ENCODE measurements around the gene CORO6.
"Not testable (repeated sequence)": the region's sequence is repeated elsewhere in the genome, so short reads cannot be mapped to it uniquely, and the experiment has no call there.

The CORO6 gene

GRCh38 chr17:29622337-29623282, at the start of gene CORO6:
TSS of gene CORO6 (minus strand) at chr17:29622912. CDS start at chr17:29621421, 1,491 bp downstream.
- DNase-seq, result no peak

GRCh38 chr17:29671661-29672060, 48.9 kb upstream of the CORO6 start:
- DNase-seq, result no peak

GRCh38 chr17:29669266-29669665, 46.6 kb upstream of the CORO6 start:
- no peak for DNase-seq

- DNase-seq, result no peak
These were observed 45.3 kb upstream of the CORO6 start for GRCh38 chr17:29667969-29668368.

- DNase-seq, result no peak
These were observed 42.7 kb upstream of the CORO6 start for GRCh38 chr17:29665481-29665810.

- DNase-seq, result no peak
These were observed 42.2 kb upstream of the CORO6 start for GRCh38 chr17:29664743-29665480.

- no peak for DNase-seq
These were observed 40.4 kb upstream of the CORO6 start for GRCh38 chr17:29663155-29663554.

- DNase-seq, result no peak
These were observed 38.5 kb upstream of the CORO6 start for GRCh38 chr17:29661213-29661612.

- no peak for DNase-seq
These were observed 36.4 kb upstream of the CORO6 start for GRCh38 chr17:29659155-29659554.

GRCh38 chr17:29655323-29655722, 32.6 kb upstream of the CORO6 start:
- no peak for DNase-seq

GRCh38 chr17:29653995-29654714, 31.4 kb upstream of the CORO6 start:
- DNase-seq, result no peak

GRCh38 chr17:29652976-29653375, 30.3 kb upstream of the CORO6 start:
- DNase-seq, result no peak

- DNase-seq, result not testable (repeated sequence)
These were observed 29.2 kb upstream of the CORO6 start for GRCh38 chr17:29651913-29652312.

GRCh38 chr17:29650396-29650795, 27.7 kb upstream of the CORO6 start:
- DNase-seq, result no peak

- no peak for DNase-seq
These were observed 26.6 kb upstream of the CORO6 start for GRCh38 chr17:29649359-29649758.

GRCh38 chr17:29648005-29648404, 25.3 kb upstream of the CORO6 start:
- no peak for DNase-seq

GRCh38 chr17:29645515-29646051, 22.9 kb upstream of the CORO6 start:
- DNase-seq, result no peak

GRCh38 chr17:29643817-29644160, 21.1 kb upstream of the CORO6 start:
- DNase-seq, result no peak

- no peak for DNase-seq
These were observed 19.5 kb upstream of the CORO6 start for GRCh38 chr17:29642171-29642611.

- DNase-seq, result no peak
These were observed 18.4 kb upstream of the CORO6 start for GRCh38 chr17:29640981-29641642.

GRCh38 chr17:29640413-29640812, 17.7 kb upstream of the CORO6 start:
- DNase-seq, result no peak

GRCh38 chr17:29633886-29634285, 11.2 kb upstream of the CORO6 start:
- no peak for DNase-seq
